Endothelial cell of hepatic sinusoid (primary cell): Measurements from ENCODE around the gene GMPR2.
"Not testable (repeated sequence)": the region's sequence is repeated elsewhere in the genome, so short reads cannot be mapped to it uniquely, and the experiment has no call there.

Experiments
- in situ Hi-C: cut with HindIII; loops from 2 replicates; pipeline ENCODE4 v1.10.0; 2017; ENCODE audit warnings: low sequenced_read_pairs

Gene GMPR2

DNA sequence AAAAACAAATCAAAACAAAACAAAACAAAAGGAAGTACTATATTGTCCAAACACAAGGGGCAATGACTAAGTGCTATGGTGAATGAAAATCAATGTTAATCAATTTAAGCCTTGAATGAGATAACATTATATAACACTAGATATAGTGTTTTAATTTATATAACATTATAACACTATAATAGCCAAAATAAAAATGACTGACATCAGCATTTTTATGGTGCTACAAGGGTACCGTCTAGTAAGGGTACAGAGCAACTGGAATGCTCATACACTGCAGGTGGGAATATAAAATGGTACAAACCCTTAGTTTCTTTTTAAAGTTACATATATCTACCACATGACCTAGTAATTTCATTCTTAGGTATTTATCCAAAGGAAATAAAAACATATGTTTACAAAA lies 6.3 kb upstream of the GMPR2 start:
- in situ Hi-C loops: no loop called here

DNA sequence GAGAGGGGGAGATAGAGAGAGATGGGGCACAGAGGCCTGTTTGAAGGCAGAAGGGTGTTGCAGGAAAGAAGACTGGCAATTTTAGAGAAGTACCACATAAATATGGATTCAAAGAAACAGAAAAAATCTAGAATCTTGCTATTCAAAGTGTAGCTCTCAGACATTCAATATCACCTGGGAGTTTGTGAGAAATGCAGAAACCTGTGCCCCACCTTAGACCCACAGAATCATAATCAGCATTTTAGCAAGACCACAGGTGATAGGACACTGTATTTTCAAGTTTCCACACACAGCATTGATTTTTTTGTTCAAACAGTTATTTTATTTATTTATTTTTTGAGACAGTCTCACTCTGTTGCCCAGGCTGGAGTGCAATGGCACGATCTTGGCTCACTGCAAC lies 3.8 kb upstream of the GMPR2 start:
- in situ Hi-C loops: no loop called here

DNA sequence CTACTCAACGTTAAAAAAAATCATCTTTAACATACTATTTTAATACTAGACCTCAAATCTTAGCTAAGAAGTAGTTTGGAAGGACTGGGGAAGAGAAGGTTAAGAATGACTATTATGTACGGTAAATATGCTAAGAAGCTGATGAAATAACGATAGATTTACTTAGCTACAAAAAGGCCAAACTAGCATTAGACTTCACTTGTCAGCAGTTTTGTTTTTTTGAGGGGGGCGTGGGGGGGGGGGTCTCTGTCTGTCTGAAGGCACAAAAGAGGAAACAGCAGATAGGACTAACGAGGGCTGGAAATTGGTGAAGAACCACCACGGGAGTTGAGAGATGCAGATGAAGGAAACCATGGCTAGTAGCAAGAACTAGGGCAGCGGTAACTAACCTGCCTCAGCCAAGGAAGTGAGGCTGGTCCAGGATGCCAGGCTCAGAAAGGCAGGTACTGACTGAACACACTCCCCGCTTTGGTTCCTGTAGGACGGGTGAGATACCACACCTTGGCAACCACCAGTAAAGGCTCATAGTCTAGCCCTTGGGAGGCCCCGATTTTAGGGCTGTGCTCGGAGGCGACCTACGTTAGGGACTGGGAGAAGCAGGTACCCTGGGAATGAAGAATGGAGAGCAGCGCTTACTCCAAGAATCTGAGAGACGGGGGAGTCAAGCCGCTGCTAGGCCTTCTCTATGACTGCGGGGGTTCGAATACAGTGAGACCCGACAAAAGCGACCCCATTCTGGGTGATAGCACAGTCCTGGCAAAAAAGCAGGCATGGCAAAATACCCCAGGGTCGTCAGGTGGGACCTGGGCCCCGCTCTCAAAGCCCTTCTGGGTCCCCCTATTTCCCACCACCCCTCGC lies 1.2 kb upstream of the GMPR2 start:
- in situ Hi-C loops: no loop called here

DNA sequence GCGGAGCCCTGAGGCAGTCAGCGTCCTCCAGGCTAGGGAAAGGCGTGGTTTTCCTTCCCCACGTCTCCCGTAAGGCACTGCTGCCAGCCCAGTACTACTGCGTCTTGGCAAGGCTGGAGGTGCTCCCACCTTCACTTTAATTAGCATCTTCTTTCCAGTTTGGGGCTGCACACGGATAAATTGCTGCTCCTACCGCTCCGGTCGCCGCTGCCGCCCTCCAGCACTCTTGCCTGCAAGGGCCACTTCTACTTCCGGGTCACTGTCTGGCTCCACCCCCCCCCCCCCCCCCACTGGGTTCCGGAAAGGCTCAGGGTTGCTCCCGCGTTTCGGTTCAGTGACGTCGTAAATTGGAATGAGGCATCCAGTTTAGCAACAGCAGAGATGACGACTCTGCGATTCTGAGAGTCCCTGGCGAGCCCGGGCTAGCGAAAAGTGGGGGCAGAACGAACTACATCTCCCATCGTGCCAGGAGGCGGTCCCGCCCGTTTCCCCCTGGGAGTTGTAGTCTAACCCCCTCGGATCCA lies 546 bp upstream of the GMPR2 start, which contains the start of gene NEDD8:
TSS of gene NEDD8 (minus strand) at position 247 of the 524 bp plus-strand sequence. CDS start at position 147, 100 bp downstream.
- in situ Hi-C loops: no loop called here

DNA sequence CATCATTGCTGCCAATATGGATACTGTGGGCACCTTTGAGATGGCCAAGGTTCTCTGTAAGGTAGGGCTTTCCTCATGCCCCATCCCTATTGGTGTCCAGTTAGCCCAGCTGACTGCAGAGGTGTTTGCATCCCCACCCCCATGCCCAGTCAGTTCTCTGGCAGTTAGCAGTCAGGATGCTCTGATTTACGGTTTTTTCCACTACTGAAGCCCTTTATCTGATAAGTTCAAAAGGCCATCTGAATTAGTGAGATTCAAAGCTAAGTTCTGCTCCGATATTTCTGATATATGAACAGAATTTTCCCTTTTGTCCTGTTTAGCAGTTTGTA lies 773 bp downstream of the GMPR2 start:
- in situ Hi-C loops: no loop called here

DNA sequence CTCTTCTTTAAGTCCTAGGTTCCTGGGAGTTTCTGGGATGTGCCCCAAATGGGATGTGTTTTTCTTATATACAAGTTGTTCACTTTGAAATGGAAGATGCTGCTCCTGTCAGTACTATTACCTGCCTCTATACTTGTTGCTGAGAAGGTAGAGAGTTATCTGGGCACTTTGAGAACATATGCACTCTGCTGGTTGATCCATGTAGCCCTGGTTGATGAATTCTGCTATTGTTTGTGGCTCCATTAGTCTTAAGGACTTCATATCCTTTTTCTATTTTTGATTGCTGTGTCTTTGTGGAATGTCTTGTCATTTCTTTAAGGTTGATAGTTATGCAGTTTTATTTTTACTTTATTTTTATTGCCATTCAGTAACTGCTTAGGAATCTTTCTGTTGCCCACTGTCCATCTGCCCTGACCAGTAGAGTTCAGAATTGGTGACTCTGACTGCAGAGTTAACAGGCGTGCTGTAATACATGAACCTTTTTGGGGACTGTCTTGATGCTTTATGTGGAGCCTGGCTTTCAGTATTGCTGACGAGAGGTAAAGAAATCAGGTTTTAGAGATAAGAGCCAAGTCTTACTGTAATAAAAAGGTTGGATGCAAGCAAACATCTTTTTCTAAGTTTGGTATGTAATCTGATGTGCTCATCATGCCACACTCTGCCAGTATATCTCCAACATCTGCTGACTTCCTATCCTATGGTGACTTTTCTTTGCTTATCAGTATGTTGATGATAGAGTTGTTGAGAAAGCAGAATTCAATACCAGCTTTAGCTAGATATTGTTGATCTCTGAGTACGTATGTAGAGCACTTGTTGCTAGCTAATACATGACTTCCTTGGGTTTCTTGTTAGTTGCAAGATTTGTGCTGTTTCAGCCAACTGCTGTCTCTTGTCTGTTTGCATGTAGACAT lies 1.6 kb downstream of the GMPR2 start:
- in situ Hi-C loops: no loop called here

DNA sequence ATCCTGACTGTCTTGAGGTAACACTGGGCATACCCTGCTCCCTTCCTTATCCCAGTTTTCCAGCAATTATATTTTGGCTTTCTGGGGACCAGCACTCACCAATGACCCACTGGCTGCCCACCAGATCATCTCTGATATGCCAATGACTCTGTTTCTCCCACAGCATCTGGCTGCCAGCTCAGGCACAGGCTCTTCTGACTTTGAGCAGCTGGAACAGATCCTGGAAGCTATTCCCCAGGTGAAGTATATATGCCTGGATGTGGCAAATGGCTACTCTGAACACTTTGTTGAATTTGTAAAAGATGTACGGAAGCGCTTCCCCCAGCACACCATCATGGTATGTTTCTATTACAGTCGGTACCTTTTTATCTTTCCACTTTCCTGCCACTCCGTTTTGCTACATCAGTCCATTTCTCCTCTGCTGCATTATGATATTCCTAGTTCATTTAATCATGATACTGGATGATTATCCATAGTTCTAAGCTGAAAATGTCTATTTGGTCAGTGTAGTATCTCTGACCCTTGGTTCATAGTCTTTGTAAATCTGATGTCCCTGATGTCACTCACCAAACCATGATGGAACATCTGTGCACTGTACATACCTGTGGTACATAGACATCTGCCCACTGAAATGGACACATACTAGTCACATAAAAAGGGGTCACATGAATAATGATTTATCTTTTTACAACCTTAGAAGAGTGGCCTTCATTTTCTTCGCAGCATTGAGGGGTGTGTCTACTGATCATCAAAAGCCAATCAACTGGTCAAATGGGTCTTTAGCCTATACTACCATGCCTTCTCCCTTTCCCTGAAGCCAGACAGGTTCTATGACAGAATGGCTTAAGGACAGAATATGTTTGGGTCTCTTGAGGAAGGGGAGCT lies 3.3 kb downstream of the GMPR2 start:
- in situ Hi-C loops: no loop called here

DNA sequence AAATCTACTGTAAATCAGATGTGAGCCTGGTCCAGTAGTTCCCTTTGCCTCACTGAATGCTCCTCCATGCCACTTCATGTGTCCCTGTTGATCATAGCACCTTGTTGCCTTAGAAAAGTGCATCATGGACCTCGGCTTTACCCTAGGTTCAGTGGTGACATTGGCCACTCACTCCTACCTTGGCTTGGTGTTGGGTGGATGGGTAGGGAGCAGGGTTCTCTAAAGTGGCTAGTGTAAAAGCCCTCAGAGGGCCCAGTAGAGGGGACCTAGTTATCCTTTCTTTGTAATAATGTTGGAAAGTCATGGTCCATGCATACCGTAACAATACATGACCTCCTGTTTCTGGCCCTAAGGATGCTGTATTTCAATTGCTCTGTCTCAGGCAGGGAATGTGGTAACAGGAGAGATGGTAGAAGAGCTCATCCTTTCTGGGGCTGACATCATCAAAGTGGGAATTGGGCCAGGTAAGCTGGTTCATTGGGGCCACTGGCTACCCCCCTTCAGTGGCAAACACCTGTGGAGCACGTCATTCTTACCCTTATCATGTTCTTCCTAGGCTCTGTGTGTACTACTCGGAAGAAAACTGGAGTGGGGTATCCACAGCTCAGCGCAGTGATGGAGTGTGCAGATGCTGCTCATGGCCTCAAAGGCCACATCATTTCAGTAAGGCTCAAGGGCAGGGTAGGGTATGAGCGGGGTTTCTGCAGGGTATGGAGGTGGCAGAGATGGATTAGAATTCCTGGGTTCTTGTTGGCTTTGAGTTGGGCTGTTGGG lies 4.1 kb downstream of the GMPR2 start:
- in situ Hi-C loops: no loop called here

DNA sequence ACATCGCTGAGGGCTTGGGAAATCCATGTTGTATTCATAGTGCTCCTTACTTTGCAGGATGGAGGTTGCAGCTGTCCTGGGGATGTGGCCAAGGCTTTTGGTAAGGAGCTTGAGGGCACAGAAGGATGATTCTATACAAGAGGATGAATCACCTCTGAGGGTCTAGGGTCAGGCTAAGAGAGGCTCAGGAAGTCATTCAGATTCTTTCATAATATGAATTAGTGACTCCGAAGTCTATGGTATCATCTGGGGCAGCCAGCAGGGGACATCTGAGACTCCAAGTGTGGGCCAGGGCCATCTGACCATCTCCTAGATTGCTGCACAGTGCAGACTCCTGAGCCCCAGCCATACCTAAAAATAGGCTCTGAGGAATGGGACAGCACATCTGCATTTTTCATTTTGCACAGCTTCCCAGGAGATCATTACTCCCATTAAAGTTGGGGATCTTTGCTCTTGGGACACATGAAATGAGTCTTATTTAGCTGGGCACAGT lies 4.8 kb downstream of the GMPR2 start:
- in situ Hi-C loops: no loop called here

DNA sequence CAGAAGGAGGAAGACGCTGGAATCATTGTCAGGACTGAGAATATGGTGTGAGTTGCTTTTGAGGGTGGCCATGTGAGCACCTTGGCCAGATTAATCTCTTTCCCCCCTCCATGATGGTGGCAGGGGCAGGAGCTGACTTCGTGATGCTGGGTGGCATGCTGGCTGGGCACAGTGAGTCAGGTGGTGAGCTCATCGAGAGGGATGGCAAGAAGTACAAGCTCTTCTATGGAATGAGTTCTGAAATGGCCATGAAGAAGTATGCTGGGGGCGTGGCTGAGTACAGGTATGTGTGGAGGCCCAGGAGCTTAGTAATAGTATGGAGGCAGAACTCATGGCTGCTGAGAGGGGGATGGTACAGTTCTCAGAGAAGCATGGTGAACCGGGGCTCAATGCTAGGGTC lies 5.4 kb downstream of the GMPR2 start:
- in situ Hi-C loops: no loop called here

DNA sequence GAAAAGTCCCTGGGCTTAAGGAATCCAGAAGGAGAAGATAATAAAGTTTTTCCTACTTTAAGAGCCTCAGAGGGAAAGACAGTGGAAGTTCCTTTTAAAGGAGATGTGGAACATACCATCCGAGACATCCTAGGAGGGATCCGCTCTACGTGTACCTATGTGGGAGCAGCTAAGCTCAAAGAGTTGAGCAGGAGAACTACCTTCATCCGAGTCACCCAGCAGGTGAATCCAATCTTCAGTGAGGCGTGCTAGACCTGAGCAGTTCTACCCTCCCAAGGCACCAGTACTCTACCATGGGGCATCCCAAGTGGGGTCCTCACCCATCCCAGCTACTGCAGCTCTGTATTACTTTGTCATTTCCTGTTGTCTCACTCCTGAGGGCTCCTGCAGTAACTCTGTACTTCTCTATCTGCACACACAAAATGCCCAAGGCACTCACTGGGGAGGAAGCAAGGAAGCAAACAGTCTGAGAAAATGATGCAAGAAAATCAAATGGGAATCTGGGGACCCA lies 5.9 kb downstream of the GMPR2 start:
- in situ Hi-C loops: no loop called here

DNA sequence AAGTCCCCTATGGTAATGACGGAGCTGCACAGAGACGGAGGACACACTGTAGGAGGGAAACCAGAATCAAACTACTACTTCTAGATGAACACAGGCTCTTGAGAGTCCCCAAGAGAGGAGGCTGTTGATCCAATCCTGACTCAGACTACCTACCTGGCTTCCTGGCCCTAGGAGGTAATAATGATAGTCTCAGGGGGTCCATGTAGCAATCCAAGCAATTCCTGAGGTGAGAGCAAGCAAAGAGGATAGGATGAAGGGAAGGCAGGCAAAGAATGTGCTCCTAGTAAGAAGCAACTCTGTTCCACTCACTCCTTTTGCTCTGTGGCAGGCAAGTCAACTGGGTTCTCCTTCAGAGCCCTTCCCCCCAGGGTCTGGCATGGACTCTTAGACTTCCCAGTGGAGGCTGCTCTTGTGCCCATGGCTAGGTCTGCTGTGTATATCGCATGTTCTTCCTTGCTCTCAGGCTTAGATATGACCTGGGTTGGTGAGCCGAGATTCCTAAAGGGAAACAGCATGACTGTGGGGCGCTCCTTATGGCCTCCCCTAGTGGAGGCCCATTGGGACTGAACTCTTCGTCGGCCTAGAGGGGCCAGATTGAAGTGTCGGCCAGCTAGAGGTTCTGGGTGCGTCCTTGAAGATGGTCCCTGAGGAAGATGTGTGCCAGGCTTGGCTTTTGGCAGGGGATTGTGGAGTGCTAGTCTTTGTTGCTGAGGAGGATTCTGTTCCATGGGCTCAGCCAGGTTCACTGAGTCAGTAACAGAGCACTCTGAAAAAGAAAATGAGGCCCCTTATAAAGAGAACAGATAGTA lies 7.6 kb downstream of the GMPR2 start:
- in situ Hi-C loops: no loop called here

DNA sequence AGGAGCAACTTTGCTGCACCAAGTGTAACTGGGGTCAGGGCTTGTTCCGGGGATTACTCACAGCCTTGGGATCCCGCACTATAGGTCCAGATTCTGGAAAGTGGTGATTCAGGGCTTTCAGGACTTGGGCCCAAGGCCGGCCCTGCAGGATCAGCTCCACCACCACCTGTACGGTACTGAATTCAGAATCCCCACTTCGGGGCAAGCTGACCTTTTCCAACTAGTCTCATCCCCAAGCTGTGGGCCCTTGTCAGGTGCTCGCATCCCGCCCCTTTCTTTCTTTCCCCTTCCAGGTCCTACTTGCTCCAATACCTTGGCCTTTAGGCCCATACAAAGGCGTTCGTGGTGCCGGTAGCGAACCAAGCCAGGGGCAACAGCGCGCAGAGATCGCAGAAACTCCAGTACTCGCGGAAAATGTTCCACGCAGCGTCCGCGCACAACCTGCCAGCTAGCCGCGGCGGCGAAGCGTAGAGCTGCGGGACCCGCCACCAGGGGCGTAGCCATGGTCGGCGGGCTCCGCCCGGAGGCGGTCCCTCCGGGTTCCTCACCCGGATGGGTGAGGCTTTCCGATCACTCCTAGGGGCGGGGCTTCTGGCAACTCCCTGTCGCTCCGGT lies 9.2 kb downstream of the GMPR2 start:
- in situ Hi-C loops: no loop called here

DNA sequence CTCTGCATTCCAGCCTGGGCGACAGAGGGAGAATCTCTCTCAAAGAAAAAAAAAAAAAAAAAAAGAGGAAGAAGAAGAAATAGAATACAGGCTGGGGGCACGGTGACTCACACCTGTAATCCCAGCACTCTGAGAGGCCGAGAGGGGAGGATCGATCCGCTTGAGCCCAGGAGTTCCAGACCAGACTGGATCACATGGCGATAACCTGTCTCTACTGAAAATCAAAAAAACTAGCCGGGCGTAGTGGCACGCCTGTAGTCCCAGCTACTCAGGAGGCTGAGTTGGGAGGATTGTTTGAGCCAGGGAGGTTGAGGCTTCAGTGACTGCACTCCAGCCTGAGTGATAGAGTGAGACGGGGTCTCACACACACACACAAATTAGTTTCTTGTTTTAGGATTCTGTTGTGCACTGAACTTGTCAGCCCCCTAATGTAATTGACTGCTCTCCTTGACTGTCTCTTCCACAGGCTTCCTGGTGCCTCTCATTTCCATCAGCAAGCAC lies 10.7 kb downstream of the GMPR2 start:
- in situ Hi-C loops: no loop called here

DNA sequence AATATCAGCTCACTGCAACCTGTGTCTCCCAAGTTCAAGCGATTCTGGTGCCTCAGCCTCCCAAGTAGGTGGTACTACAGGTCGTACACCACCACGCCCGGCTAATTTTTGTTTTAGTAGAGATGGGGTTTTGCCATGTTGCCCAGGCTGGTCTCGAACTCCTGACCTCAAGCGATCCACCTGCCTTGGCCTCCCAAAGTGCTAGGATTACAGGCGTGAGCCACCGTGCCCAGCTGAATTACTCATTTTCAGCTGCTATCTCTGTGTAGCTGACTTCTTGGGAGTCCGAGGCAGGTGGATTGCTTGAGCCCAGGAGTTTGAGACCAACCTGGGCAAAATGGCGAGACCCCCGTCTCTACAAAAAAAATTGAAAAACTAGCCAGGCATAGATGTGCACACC lies 12.6 kb downstream of the GMPR2 start:
- in situ Hi-C loops: not testable (repeated sequence)

DNA sequence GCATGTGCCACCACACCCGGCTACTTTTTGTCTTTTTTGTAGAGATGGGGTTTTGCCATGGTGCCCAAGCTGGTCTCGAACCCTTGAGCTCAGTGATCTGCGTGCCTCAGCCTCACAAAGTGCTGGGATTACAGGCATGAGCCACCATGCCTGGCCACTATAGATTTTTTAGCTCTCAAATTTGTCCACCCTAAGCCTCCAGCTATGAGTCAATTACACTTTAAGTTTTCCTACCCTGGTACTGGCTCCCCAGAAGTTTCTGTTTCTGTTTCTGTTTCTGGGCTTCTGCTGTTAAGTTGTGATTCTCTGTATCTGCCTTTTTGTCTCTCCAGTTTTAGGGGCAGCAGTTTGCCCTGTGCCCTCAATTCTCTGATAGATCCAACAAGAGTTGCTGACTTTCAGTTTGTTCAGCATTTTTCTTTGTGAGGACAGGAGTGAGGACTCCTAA lies 14.1 kb downstream of the GMPR2 start:
- in situ Hi-C loops: no loop called here

DNA sequence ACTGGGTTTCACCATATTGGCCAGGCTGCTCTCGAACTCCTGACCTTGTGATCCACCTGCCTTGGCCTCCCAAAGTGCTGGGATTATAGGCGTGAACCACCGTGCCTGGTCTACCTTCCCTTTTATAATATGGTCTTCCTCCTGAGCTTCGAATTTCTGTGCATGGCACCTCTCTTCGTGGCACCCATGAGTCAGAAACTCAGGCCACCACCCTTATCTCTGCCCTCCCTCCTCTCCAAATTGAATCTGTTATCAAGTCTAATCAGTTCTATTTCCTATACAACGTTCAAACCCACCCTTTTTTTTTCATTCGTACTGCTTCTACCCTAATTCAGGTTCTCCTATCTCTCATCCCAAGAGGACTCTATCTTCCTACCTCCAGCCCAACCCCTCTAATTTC lies 14.7 kb downstream of the GMPR2 start:
- in situ Hi-C loops: no loop called here
